GM23338 (cell line): ENCODE measurements around the gene TBC1D10B. TPM values are rescaled to one million over a fixed set of nuclear protein-coding genes. Genes with fewer than 3 reads are reported as not detected.
A peak's percentile ranks its signal among the peaks of the same experiment; 100 is the strongest.

Source experiments
- ATAC-seq: fragments of 200-7000 bp; cut with Tn5 transposase; 3 replicates; pipeline ENCODE4 v1.9.1; 2020
- DNase-seq: peaks from one replicate; pipeline ENCODE4 v3.0.0-alpha.2; 2015; ENCODE audit warnings: low spot score
- H2AFZ ChIP-seq: fragments of 200-600 bp; sonication (generic); 2 replicates; pipeline ENCODE4 v1.8.0; 2016; ENCODE audit warnings: antibody characterized with exemption, mild to moderate bottlenecking, moderate library complexity
- H3F3A ChIP-seq: fragments of 200-600 bp; sonication (generic); replicated peaks from 2 replicates; pipeline ENCODE4 v1.8.0; 2017; ENCODE audit warnings: antibody characterized with exemption, mixed run types, low read depth
- H3K27ac ChIP-seq: fragments of 200-600 bp; sonication (generic); 2 replicates; pipeline ENCODE4 v1.6.1; 2016; ENCODE audit warnings: low read depth
- H3K27me3 ChIP-seq: fragments of 200-600 bp; sonication (generic); 2 replicates; pipeline ENCODE4 v1.8.0; 2016; ENCODE audit warnings: mild to moderate bottlenecking, mixed run types, moderate library complexity; ENCODE audit not compliant: insufficient read depth
- H3K36me3 ChIP-seq: fragments of 200-600 bp; sonication (generic); 2 replicates; pipeline ENCODE4 v1.8.0; 2016; ENCODE audit warnings: mild to moderate bottlenecking; ENCODE audit not compliant: insufficient read depth
- H3K4me1 ChIP-seq: fragments of 200-600 bp; sonication (generic); 2 replicates; pipeline ENCODE4 v1.8.0; 2016; ENCODE audit warnings: mild to moderate bottlenecking, moderate library complexity; ENCODE audit not compliant: insufficient read depth
- H3K4me2 ChIP-seq: fragments of 200-600 bp; sonication (generic); 2 replicates; pipeline ENCODE4 v1.7.1; 2017; ENCODE audit warnings: mixed run types
- H3K4me3 ChIP-seq: fragments of 200-600 bp; sonication (generic); 2 replicates; pipeline ENCODE4 v1.6.1; 2016; ENCODE audit warnings: mixed run types
- H3K79me2 ChIP-seq: fragments of 200-600 bp; sonication (generic); replicated peaks from 2 replicates; pipeline ENCODE4 v1.8.0; 2017; ENCODE audit warnings: mild to moderate bottlenecking; ENCODE audit not compliant: insufficient read depth
- H3K9me2 ChIP-seq: fragments of 200-600 bp; sonication (generic); 2 replicates; pipeline ENCODE4 v1.8.0; 2017; ENCODE audit not compliant: insufficient read depth
- H4K20me1 ChIP-seq: fragments of 200-600 bp; sonication (generic); replicated peaks from 2 replicates; pipeline ENCODE4 v1.8.0; 2017; ENCODE audit warnings: mild to moderate bottlenecking; ENCODE audit not compliant: insufficient read depth
- H3K27ac Mint-ChIP-seq: 2 replicates; pipeline ENCODE4 v1.8.0; 2020; ENCODE audit warnings: inconsistent platforms, mild to moderate bottlenecking, moderate library complexity, mixed read lengths
- H3K27me3 Mint-ChIP-seq: 3 replicates; pipeline ENCODE4 v1.8.0; 2022; ENCODE audit warnings: low read depth, mild to moderate bottlenecking, moderate library complexity, mixed read lengths, inconsistent platforms; ENCODE audit not compliant: insufficient read depth, poor library complexity
- H3K36me3 Mint-ChIP-seq: 3 replicates; pipeline ENCODE4 v1.8.0; 2021; ENCODE audit warnings: low read depth, mild to moderate bottlenecking, inconsistent platforms, moderate library complexity, mixed read lengths
- H3K4me1 Mint-ChIP-seq: 3 replicates; pipeline ENCODE4 v1.8.0; 2020; ENCODE audit warnings: mild to moderate bottlenecking, inconsistent platforms, mixed read lengths
- H3K4me3 Mint-ChIP-seq: 3 replicates; pipeline ENCODE4 v1.8.0; 2021; ENCODE audit warnings: moderate library complexity, mild to moderate bottlenecking, inconsistent platforms, mixed read lengths
- H3K9me3 Mint-ChIP-seq: 3 replicates; pipeline ENCODE4 v1.8.0; 2020; ENCODE audit warnings: moderate library complexity, mild to moderate bottlenecking, inconsistent platforms, mixed read lengths
- CREB1 ChIP-seq: fragments of 250-450 bp; sonication (Bioruptor Pico); IDR thresholded peaks from 2 replicates; pipeline ENCODE4 v1.5.0; 2020; ENCODE audit warnings: low read depth, mild to moderate bottlenecking, moderate library complexity
- EZH2 ChIP-seq: fragments of 200-600 bp; sonication (generic); IDR thresholded peaks from one replicate; pipeline ENCODE4 v1.8.0; 2017; ENCODE audit warnings: antibody characterized with exemption, mild to moderate bottlenecking, low read depth; ENCODE audit not compliant: unreplicated experiment
- EZH2phosphoT487 ChIP-seq: fragments of 200-600 bp; sonication (generic); IDR thresholded peaks from one replicate; pipeline ENCODE4 v1.8.1; 2018; ENCODE audit warnings: antibody characterized with exemption; ENCODE audit not compliant: unreplicated experiment
- JUNB ChIP-seq: IDR thresholded peaks from one replicate; pipeline ENCODE4 v1.6.1; 2016; ENCODE audit warnings: antibody characterized with exemption; ENCODE audit not compliant: unreplicated experiment
- NANOG ChIP-seq: IDR thresholded peaks from 2 replicates; pipeline ENCODE4 v1.6.1; 2016; ENCODE audit warnings: antibody characterized with exemption, borderline replicate concordance
- POLR2AphosphoS5 ChIP-seq: IDR thresholded peaks from 2 replicates; pipeline ENCODE4 v1.6.1; 2016; ENCODE audit warnings: antibody characterized with exemption, low read depth
- STAT1 ChIP-seq: IDR thresholded peaks from one replicate; pipeline ENCODE4 v1.6.1; 2016; ENCODE audit warnings: antibody characterized with exemption; ENCODE audit not compliant: unreplicated experiment
- ZNF114 ChIP-seq: fragments of 250-450 bp; sonication (Bioruptor Pico); IDR thresholded peaks from 2 replicates; pipeline ENCODE4 v1.5.0; 2020; ENCODE audit warnings: mild to moderate bottlenecking, moderate library complexity
- ZNF331 ChIP-seq: fragments of 250-450 bp; sonication (Bioruptor Pico); IDR thresholded peaks from 2 replicates; pipeline ENCODE4 v1.5.0; 2020; ENCODE audit warnings: low read depth, mild to moderate bottlenecking, moderate library complexity
- polyA plus RNA-seq: library from polyadenylated mRNA; unstranded; fragments of >200 nt; fragmentation: Nextera tagmentation; extraction: Ambion mirVana; gene quantifications from 2 replicates; pipeline ENCODE4 v1.2.1, GENCODE V29; 2016
- total RNA-seq: library from RNA; depleted of rRNA; stranded (reverse); fragments of >200 nt; shearing (Covaris generic); gene quantifications from 2 replicates; pipeline ENCODE4 v1.2.3, GENCODE V29; 2014
- TF ChIP-seq, protein P1 (sequence below): IDR thresholded peaks from 2 replicates; pipeline ENCODE4 v1.6.1; 2016; ENCODE audit warnings: antibody characterized with exemption
- TF ChIP-seq, protein P2 (sequence below): IDR thresholded peaks from one replicate; pipeline ENCODE4 v1.6.1; 2018; ENCODE audit warnings: antibody characterized with exemption; ENCODE audit not compliant: unreplicated experiment
- TF ChIP-seq, protein P3 (sequence below): fragments of 250-450 bp; sonication (Bioruptor Pico); IDR thresholded peaks from 2 replicates; pipeline ENCODE4 v1.5.0; 2020; ENCODE audit warnings: mild to moderate bottlenecking, moderate library complexity
- TF ChIP-seq, protein P4 (sequence below), 2 experiments: fragments of 200-600 bp in 1 of 2; sonication (generic) in 1 of 2; conservative IDR thresholded peaks; 2 replicates each; pipeline versions ENCODE4 v1.5.1 to v1.6.1; 2016 to 2017; ENCODE audit warnings: antibody characterized with exemption in 2 of 2, low read depth in 2 of 2, mild to moderate bottlenecking in 2 of 2, moderate library complexity in 1 of 2

Gene TBC1D10B
- total and polyA plus RNA-seq, 2 experiments from 2014 or later, result 13.3 to 30.8 TPM

DNA sequence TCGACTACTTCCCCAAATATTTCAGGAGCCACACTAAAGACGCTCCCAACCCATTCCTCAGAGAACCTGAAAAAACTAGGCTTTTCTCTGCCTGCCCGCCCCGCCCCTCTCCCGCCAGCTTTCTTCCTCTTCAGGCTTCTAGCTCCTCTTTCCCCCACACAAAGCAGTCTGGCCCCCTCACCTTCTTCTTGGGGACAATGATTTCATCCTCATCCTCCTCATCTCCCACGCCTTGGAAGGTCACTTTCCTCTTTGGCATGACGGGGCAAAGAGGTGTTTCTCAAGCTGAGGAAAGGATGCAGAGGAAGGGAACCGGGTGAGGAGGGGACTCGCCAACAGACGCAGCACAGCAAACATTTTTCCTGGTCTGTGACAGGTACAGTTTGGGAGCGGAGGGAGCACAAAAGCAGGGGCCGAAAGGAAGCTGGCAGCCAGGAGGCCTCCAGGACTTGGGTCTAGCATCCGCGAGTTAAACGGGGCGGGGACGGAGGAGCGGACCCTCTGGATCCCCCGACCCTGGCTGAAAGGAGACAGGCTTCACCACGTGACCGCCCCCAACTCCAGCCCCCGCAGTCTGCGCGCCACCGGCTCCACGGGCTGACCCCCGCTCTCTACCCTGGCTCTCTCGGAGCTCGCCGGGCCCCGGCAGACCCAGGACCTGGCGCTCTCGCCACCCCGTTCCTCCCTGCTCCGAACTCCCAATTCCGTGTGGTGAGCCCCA, 15.7 kb downstream of the TBC1D10B start:
- peaks cover 4% of the 10 kb centered on the region; the same call in 2 of the 3 replicates for H3K9me3 Mint-ChIP-seq

More for the DNA sequence above, 15.7 kb downstream of the TBC1D10B start:
- ATAC-seq (peak; percentile 61), DNase-seq (peak; percentile 63)
- H3K36me3 ChIP-seq, result peaks cover 7% of the 10 kb centered on the region; the same call in 1 of the 2 replicates
- Mint-ChIP-seq H3K27me3 (peaks cover 21% of the 10 kb centered on the region), H3K4me3 (peak overlapping the region; percentile 96), H3K27ac (peak overlapping the region; percentile 99), H3K36me3 (peaks cover 62% of the 10 kb centered on the region), H3K4me1 (peaks cover 21% of the 10 kb centered on the region)
- peak overlapping the region; percentile 94 for H3K27ac ChIP-seq
- peaks cover 16% of the 10 kb centered on the region for H3K79me2 ChIP-seq
- peak overlapping the region; percentile 41; the same call in 1 of the 2 replicates for H2AFZ ChIP-seq
- H4K20me1 ChIP-seq, result no peaks in the 10 kb centered on the region
- H3K4me2 ChIP-seq, result peak overlapping the region; percentile 100
- H3F3A ChIP-seq, result 0 out of 2 replicates have a peak, but pooled peaks cover 12% of the 10 kb centered on the region
- H3K4me3 ChIP-seq, result peak overlapping the region; percentile 100
- H3K9me2 ChIP-seq, result no peaks in the 10 kb centered on the region
- TF ChIP-seq NANOG (no peak), STAT1 (no peak), EZH2 (no peak), JUNB (no peak), ZNF114 (CRISPR knock-in tag) (no peak), POLR2AphosphoS5 (no peak), ZNF331 (CRISPR knock-in tag) (no peak), CREB1 (no peak), EZH2phosphoT487 (no peak)
- TF ChIP-seq, protein P1, sequence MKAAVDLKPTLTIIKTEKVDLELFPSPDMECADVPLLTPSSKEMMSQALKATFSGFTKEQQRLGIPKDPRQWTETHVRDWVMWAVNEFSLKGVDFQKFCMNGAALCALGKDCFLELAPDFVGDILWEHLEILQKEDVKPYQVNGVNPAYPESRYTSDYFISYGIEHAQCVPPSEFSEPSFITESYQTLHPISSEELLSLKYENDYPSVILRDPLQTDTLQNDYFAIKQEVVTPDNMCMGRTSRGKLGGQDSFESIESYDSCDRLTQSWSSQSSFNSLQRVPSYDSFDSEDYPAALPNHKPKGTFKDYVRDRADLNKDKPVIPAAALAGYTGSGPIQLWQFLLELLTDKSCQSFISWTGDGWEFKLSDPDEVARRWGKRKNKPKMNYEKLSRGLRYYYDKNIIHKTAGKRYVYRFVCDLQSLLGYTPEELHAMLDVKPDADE, result no peak
- TF ChIP-seq, protein P2, sequence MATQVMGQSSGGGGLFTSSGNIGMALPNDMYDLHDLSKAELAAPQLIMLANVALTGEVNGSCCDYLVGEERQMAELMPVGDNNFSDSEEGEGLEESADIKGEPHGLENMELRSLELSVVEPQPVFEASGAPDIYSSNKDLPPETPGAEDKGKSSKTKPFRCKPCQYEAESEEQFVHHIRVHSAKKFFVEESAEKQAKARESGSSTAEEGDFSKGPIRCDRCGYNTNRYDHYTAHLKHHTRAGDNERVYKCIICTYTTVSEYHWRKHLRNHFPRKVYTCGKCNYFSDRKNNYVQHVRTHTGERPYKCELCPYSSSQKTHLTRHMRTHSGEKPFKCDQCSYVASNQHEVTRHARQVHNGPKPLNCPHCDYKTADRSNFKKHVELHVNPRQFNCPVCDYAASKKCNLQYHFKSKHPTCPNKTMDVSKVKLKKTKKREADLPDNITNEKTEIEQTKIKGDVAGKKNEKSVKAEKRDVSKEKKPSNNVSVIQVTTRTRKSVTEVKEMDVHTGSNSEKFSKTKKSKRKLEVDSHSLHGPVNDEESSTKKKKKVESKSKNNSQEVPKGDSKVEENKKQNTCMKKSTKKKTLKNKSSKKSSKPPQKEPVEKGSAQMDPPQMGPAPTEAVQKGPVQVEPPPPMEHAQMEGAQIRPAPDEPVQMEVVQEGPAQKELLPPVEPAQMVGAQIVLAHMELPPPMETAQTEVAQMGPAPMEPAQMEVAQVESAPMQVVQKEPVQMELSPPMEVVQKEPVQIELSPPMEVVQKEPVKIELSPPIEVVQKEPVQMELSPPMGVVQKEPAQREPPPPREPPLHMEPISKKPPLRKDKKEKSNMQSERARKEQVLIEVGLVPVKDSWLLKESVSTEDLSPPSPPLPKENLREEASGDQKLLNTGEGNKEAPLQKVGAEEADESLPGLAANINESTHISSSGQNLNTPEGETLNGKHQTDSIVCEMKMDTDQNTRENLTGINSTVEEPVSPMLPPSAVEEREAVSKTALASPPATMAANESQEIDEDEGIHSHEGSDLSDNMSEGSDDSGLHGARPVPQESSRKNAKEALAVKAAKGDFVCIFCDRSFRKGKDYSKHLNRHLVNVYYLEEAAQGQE, result no peak
- TF ChIP-seq, protein P3, sequence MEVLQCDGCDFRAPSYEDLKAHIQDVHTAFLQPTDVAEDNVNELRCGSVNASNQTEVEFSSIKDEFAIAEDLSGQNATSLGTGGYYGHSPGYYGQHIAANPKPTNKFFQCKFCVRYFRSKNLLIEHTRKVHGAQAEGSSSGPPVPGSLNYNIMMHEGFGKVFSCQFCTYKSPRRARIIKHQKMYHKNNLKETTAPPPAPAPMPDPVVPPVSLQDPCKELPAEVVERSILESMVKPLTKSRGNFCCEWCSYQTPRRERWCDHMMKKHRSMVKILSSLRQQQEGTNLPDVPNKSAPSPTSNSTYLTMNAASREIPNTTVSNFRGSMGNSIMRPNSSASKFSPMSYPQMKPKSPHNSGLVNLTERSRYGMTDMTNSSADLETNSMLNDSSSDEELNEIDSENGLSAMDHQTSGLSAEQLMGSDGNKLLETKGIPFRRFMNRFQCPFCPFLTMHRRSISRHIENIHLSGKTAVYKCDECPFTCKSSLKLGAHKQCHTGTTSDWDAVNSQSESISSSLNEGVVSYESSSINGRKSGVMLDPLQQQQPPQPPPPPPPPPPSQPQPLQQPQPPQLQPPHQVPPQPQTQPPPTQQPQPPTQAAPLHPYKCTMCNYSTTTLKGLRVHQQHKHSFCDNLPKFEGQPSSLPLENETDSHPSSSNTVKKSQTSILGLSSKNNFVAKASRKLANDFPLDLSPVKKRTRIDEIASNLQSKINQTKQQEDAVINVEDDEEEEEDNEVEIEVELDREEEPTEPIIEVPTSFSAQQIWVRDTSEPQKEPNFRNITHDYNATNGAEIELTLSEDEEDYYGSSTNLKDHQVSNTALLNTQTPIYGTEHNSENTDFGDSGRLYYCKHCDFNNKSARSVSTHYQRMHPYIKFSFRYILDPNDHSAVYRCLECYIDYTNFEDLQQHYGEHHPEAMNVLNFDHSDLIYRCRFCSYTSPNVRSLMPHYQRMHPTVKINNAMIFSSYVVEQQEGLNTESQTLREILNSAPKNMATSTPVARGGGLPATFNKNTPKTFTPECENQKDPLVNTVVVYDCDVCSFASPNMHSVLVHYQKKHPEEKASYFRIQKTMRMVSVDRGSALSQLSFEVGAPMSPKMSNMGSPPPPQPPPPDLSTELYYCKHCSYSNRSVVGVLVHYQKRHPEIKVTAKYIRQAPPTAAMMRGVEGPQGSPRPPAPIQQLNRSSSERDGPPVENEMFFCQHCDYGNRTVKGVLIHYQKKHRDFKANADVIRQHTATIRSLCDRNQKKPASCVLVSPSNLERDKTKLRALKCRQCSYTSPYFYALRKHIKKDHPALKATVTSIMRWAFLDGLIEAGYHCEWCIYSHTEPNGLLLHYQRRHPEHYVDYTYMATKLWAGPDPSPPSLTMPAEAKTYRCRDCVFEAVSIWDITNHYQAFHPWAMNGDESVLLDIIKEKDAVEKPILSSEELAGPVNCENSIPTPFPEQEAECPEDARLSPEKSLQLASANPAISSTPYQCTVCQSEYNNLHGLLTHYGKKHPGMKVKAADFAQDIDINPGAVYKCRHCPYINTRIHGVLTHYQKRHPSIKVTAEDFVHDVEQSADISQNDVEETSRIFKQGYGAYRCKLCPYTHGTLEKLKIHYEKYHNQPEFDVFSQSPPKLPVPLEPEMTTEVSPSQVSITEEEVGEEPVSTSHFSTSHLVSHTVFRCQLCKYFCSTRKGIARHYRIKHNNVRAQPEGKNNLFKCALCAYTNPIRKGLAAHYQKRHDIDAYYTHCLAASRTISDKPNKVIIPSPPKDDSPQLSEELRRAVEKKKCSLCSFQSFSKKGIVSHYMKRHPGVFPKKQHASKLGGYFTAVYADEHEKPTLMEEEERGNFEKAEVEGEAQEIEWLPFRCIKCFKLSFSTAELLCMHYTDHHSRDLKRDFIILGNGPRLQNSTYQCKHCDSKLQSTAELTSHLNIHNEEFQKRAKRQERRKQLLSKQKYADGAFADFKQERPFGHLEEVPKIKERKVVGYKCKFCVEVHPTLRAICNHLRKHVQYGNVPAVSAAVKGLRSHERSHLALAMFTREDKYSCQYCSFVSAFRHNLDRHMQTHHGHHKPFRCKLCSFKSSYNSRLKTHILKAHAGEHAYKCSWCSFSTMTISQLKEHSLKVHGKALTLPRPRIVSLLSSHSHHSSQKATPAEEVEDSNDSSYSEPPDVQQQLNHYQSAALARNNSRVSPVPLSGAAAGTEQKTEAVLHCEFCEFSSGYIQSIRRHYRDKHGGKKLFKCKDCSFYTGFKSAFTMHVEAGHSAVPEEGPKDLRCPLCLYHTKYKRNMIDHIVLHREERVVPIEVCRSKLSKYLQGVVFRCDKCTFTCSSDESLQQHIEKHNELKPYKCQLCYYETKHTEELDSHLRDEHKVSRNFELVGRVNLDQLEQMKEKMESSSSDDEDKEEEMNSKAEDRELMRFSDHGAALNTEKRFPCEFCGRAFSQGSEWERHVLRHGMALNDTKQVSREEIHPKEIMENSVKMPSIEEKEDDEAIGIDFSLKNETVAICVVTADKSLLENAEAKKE (CRISPR knock-in tag), result no peak
- TF ChIP-seq, protein P4, sequence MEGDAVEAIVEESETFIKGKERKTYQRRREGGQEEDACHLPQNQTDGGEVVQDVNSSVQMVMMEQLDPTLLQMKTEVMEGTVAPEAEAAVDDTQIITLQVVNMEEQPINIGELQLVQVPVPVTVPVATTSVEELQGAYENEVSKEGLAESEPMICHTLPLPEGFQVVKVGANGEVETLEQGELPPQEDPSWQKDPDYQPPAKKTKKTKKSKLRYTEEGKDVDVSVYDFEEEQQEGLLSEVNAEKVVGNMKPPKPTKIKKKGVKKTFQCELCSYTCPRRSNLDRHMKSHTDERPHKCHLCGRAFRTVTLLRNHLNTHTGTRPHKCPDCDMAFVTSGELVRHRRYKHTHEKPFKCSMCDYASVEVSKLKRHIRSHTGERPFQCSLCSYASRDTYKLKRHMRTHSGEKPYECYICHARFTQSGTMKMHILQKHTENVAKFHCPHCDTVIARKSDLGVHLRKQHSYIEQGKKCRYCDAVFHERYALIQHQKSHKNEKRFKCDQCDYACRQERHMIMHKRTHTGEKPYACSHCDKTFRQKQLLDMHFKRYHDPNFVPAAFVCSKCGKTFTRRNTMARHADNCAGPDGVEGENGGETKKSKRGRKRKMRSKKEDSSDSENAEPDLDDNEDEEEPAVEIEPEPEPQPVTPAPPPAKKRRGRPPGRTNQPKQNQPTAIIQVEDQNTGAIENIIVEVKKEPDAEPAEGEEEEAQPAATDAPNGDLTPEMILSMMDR (conservative IDR thresholded peaks at IDR 0.05; ENCODE audit: low read depth in 2 of 2), result no peak
- H3K27me3 ChIP-seq, result no peaks in the 10 kb centered on the region
- peaks cover 3% of the 10 kb centered on the region; the same call in 1 of the 2 replicates for H3K4me1 ChIP-seq
